ENCODE measurements around the gene OPN1LW. TPM values are rescaled to one million over a fixed set of nuclear protein-coding genes. Genes with fewer than 3 reads are reported as not detected.
"Not testable (repeated sequence)": the region's sequence is repeated elsewhere in the genome, so short reads cannot be mapped to it uniquely, and the experiment has no call there.

OPN1LW gene
- total RNA-seq, 1 experiment from 2014 or later, result not detected

GRCh38 chrX:154196466-154196865, 52.4 kb downstream of the OPN1LW start:
- RAD21 ChIA-PET (ENCODE audit: low non-redundant PET in 1 of 2, low total read pairs in 2 of 2, uncharacterized antibody in 2 of 2, unreplicated experiment in 2 of 2); intact Hi-C loops (cut with micrococcal nuclease); H3K9ac ChIP-seq (ENCODE audit: low read length); H3K4me2 ChIP-seq (ENCODE audit: low read length); H3K4me1 ChIP-seq (ENCODE audit: control insufficient read depth in 1 of 2, insufficient read depth in 2 of 2, low read length in 2 of 2); H3K36me3 ChIP-seq (ENCODE audit: control insufficient read depth in 1 of 2, insufficient read depth in 2 of 2, low read length in 2 of 2); H3K27me3 ChIP-seq (ENCODE audit: insufficient read depth, low read length); BruUV-seq (replicated peaks); H3K27ac ChIP-seq (ENCODE audit: low read depth, low read length); DNase-seq (ENCODE audit: low read depth, low spot score); H3K4me3 ChIP-seq (replicated peaks in 1 of 2; ENCODE audit: low read depth in 1 of 2, low read length in 2 of 2); H3K9me2 ChIP-seq (ENCODE audit: insufficient read depth); ATAC-seq; H3K79me2 ChIP-seq (ENCODE audit: insufficient read depth, low read length); H3K9me3 ChIP-seq (ENCODE audit: control insufficient read depth in 1 of 2, insufficient read depth in 1 of 2, low read depth in 1 of 2, low read length in 2 of 2); CTCF ChIA-PET; H4K20me1 ChIP-seq (ENCODE audit: insufficient read depth); H2AFZ ChIP-seq (ENCODE audit: low read depth, low read length, poor library complexity, severe bottlenecking); POLR2A ChIA-PET: not testable (repeated sequence)

Other genes with a start within 250 kb of the OPN1LW start
- not detected for gene AVPR2, start 239.6 kb upstream of the OPN1LW start, total RNA-seq (2021; ENCODE audit: unreplicated experiment)
- gene ARHGAP4, start 218.0 kb upstream of the OPN1LW start, total RNA-seq (2021; ENCODE audit: unreplicated experiment), result 67.4 TPM
- gene NAA10, start 209.2 kb upstream of the OPN1LW start, total RNA-seq (2021; ENCODE audit: unreplicated experiment), result 124 TPM
- gene RENBP, start 199.6 kb upstream of the OPN1LW start, total RNA-seq (2021; ENCODE audit: unreplicated experiment), result 1.3 TPM
- 72.8 TPM for gene HCFC1, start 172.4 kb upstream of the OPN1LW start, total RNA-seq (2021; ENCODE audit: unreplicated experiment)
- 12.6 TPM for gene TMEM187, start 171.5 kb upstream of the OPN1LW start, total RNA-seq (2021; ENCODE audit: unreplicated experiment)
- 92.3 TPM for gene IRAK1, start 124.3 kb upstream of the OPN1LW start, total RNA-seq (2021; ENCODE audit: unreplicated experiment)
- 32.4 TPM for gene MECP2, start 46.5 kb upstream of the OPN1LW start, total RNA-seq (2021; ENCODE audit: unreplicated experiment)
- not detected for gene OPN1MW, start 38.4 kb downstream of the OPN1LW start, total RNA-seq (2021; ENCODE audit: unreplicated experiment)
- gene OPN1MW2, start 75.5 kb downstream of the OPN1LW start, total RNA-seq (2021; ENCODE audit: unreplicated experiment), result not detected
- not detected for gene OPN1MW3, start 113.3 kb downstream of the OPN1LW start, total RNA-seq (2021; ENCODE audit: unreplicated experiment)
- gene TEX28, start 150.9 kb downstream of the OPN1LW start, total RNA-seq (2021; ENCODE audit: unreplicated experiment), result not detected
- gene TKTL1, start 151.6 kb downstream of the OPN1LW start, total RNA-seq (2021; ENCODE audit: unreplicated experiment), result 0.34 TPM
- 546 TPM for gene FLNA, start 230.4 kb downstream of the OPN1LW start, total RNA-seq (2021; ENCODE audit: unreplicated experiment)
- 102 TPM for gene EMD, start 235.1 kb downstream of the OPN1LW start, total RNA-seq (2021; ENCODE audit: unreplicated experiment)